ENCODE results near the gene NKX1-1. TPM values are rescaled to one million over a fixed set of nuclear protein-coding genes. Genes with fewer than 3 reads are reported as not detected.
"Not testable (repeated sequence)": the region's sequence is repeated elsewhere in the genome, so short reads cannot be mapped to it uniquely, and the experiment has no call there.

The NKX1-1 gene
- total RNA-seq, 2 donors from 2014 or later, result not detected

DNA sequence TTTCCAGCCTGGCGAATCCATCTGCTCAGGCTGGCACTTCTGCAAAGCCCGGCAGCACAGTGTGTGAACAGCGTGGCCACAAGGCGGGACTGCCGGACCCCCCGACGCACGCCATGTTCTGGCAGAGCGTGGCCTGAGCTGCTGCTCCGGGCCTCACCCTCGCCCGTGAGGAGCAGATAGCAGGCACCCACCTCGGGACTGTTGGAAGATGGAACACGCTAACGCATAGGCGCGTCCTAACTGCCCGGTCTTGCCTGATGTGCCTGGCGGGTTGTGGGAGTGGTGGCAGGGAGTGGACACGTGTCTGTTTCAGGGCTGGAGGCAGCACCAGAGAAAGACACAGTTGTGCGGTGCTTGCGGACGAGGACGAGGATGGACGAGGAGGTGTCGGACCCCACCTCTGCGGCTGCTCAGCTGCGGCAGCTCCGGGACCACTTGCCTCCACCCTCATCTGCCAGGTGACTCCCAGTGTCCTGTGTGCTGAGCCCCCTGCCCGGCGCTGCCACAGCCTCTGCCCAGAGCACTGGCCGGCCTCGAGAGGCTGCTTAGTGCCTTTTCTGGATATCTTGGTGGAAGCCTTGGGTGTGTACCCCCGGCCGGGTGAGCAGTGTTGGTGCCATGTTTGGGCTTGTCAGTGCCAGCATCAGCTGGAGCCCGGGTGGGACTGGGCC lies 31.1 kb downstream of the NKX1-1 start:
- Mint-ChIP-seq H3K27me3 (ENCODE audit: low read depth) (no peaks in the 10 kb centered on the region), H3K27ac (no peak overlapping the region), H3K36me3 (ENCODE audit: insufficient read depth in 2 of 2) (peaks cover 0 to 4% of the 10 kb centered on the region in 2 donors), H3K4me3 (no peak overlapping the region), H3K9me3 (no peaks in the 10 kb centered on the region), H3K4me1 (ENCODE audit: low read depth) (no peaks in the 10 kb centered on the region)
- no peak for ATAC-seq (replicated peaks in 1 of 2)
- no peak for DNase-seq

- Mint-ChIP-seq H3K4me3 (no peak overlapping the region), H3K4me1 (ENCODE audit: low read depth) (no peaks in the 10 kb centered on the region), H3K27ac (no peak overlapping the region), H3K36me3 (ENCODE audit: insufficient read depth in 2 of 2) (peaks cover 0 to 4% of the 10 kb centered on the region in 2 donors), H3K9me3 (no peaks in the 10 kb centered on the region), H3K27me3 (ENCODE audit: low read depth) (no peaks in the 10 kb centered on the region)
- DNase-seq (no peak), ATAC-seq (replicated peaks in 1 of 2) (no peak)
These were observed 31.6 kb downstream of the NKX1-1 start for GRCh38 chr4:1374706-1375045.

GRCh38 chr4:1373892-1374705 lies 32.1 kb downstream of the NKX1-1 start:
- Mint-ChIP-seq H3K27ac (no peak overlapping the region), H3K36me3 (ENCODE audit: insufficient read depth in 2 of 2) (peaks cover 0 to 4% of the 10 kb centered on the region in 2 donors), H3K27me3 (ENCODE audit: low read depth) (no peaks in the 10 kb centered on the region), H3K4me1 (ENCODE audit: low read depth) (no peaks in the 10 kb centered on the region), H3K9me3 (no peaks in the 10 kb centered on the region), H3K4me3 (no peak overlapping the region)
- DNase-seq (no peak), ATAC-seq (replicated peaks in 1 of 2) (no peak)

GRCh38 chr4:1372576-1372975 lies 33.7 kb downstream of the NKX1-1 start:
- not testable (repeated sequence) for H3K4me3 Mint-ChIP-seq; H3K4me1 Mint-ChIP-seq (ENCODE audit: low read depth); H3K36me3 Mint-ChIP-seq (ENCODE audit: insufficient read depth in 2 of 2)

DNA sequence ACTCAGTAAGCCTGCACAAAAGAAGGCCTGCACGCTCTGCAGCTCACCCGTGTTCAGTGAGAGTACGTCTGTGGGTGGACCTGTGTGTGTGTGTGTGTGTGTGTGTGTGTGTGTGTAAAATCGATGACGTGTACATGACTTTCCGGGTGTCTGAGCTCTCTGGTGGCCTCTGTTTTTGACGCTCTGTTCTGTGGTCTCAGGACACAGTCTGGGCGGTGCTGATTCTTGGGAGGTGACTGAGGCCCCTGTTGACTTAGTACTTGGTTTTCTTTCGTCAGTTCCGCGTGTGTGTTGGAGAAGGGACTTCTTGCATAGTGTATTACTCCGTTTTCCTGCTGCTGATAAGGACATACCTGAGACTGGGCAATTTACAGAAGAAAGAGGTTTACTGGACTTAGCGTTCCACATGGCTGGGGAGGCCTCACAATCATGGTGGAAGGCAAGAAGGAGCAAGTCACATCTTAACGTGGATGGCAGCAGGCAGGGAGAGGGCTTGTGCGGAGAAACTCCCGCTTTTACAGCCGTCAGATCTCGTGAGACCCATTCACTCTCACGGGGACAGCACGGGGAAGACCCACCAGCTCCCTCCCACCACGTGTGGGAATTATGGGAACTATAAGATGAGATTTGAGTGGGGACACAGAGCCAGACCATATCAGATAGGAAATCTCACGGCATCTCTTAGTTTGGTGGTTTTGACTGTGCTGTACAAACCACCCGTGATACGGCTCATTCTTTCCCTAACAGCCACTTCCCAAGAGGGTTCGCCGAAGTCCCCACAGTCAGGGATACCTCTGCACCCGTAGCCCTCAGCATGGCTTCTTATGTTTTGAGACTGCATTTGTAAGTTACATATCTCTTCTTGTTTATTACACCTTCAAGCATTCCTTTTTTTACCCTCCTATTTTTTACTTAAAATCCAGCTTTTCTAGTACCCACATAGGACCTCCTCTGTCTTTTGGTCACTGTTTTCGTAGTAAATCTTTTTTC lies 34.8 kb downstream of the NKX1-1 start:
- H3K27me3 Mint-ChIP-seq (ENCODE audit: low read depth), result no peaks in the 10 kb centered on the region
- H3K4me3 Mint-ChIP-seq, result no peak overlapping the region
- no peaks in the 10 kb centered on the region for H3K4me1 Mint-ChIP-seq (ENCODE audit: low read depth)
- DNase-seq (no peak), ATAC-seq (replicated peaks in 1 of 2) (no peak)
- no peak overlapping the region for H3K27ac Mint-ChIP-seq
- H3K9me3 Mint-ChIP-seq, result no peaks in the 10 kb centered on the region
- H3K36me3 Mint-ChIP-seq (ENCODE audit: insufficient read depth in 2 of 2), result peaks cover 0 to 4% of the 10 kb centered on the region in 2 donors

More at GRCh38 chr4:1372576-1372975, 33.7 kb downstream of the NKX1-1 start:
- not testable (repeated sequence) for H3K27me3 Mint-ChIP-seq (ENCODE audit: low read depth); ATAC-seq (replicated peaks in 1 of 2); DNase-seq; H3K9me3 Mint-ChIP-seq
- H3K27ac Mint-ChIP-seq, result peak overlapping the region; percentile 71

GRCh38 chr4:1370321-1371124 lies 35.7 kb downstream of the NKX1-1 start:
- H3K4me3 Mint-ChIP-seq, result no peak overlapping the region
- no peak overlapping the region for H3K27ac Mint-ChIP-seq
- H3K36me3 Mint-ChIP-seq (ENCODE audit: insufficient read depth in 2 of 2), result peaks cover 0 to 4% of the 10 kb centered on the region in 2 donors
- H3K27me3 Mint-ChIP-seq (ENCODE audit: low read depth), result no peaks in the 10 kb centered on the region
- DNase-seq (no peak), ATAC-seq (replicated peaks in 1 of 2) (no peak)
- H3K4me1 Mint-ChIP-seq (ENCODE audit: low read depth), result no peaks in the 10 kb centered on the region
- H3K9me3 Mint-ChIP-seq, result no peaks in the 10 kb centered on the region

- Mint-ChIP-seq H3K4me1 (ENCODE audit: low read depth) (no peaks in the 10 kb centered on the region), H3K27me3 (ENCODE audit: low read depth) (no peaks in the 10 kb centered on the region), H3K4me3 (no peak overlapping the region), H3K27ac (no peak overlapping the region), H3K36me3 (ENCODE audit: insufficient read depth in 2 of 2) (peaks cover 0 to 4% of the 10 kb centered on the region in 2 donors), H3K9me3 (no peaks in the 10 kb centered on the region)
- ATAC-seq (replicated peaks in 1 of 2), result no peak
- DNase-seq, result no peak
These were observed 36.7 kb downstream of the NKX1-1 start for GRCh38 chr4:1369479-1370079.

GRCh38 chr4:1369091-1369450 lies 37.2 kb downstream of the NKX1-1 start:
- no peaks in the 10 kb centered on the region for H3K27me3 Mint-ChIP-seq (ENCODE audit: low read depth)
- peaks cover 0 to 4% of the 10 kb centered on the region in 2 donors for H3K36me3 Mint-ChIP-seq (ENCODE audit: insufficient read depth in 2 of 2)
- H3K27ac Mint-ChIP-seq, result no peak overlapping the region
- no peaks in the 10 kb centered on the region for H3K9me3 Mint-ChIP-seq
- ATAC-seq (replicated peaks in 1 of 2), result no peak
- H3K4me3 Mint-ChIP-seq, result no peak overlapping the region
- DNase-seq, result no peak
- no peaks in the 10 kb centered on the region for H3K4me1 Mint-ChIP-seq (ENCODE audit: low read depth)

- H3K36me3 Mint-ChIP-seq (ENCODE audit: insufficient read depth in 2 of 2), result peaks cover 0 to 4% of the 10 kb centered on the region in 2 donors
- ATAC-seq (replicated peaks in 1 of 2), result no peak
- no peaks in the 10 kb centered on the region for H3K4me1 Mint-ChIP-seq (ENCODE audit: low read depth)
- no peaks in the 10 kb centered on the region for H3K9me3 Mint-ChIP-seq
- no peaks in the 10 kb centered on the region for H3K27me3 Mint-ChIP-seq (ENCODE audit: low read depth)
- no peak for DNase-seq
- H3K4me3 Mint-ChIP-seq, result no peak overlapping the region
- H3K27ac Mint-ChIP-seq, result no peak overlapping the region
These were observed 37.7 kb downstream of the NKX1-1 start for GRCh38 chr4:1368421-1369090.

- no peak for DNase-seq
- peaks cover 0 to 4% of the 10 kb centered on the region in 2 donors for H3K36me3 Mint-ChIP-seq (ENCODE audit: insufficient read depth in 2 of 2)
- H3K27ac Mint-ChIP-seq, result no peak overlapping the region
- H3K27me3 Mint-ChIP-seq (ENCODE audit: low read depth), result no peaks in the 10 kb centered on the region
- H3K9me3 Mint-ChIP-seq, result no peaks in the 10 kb centered on the region
- H3K4me1 Mint-ChIP-seq (ENCODE audit: low read depth), result no peaks in the 10 kb centered on the region
- no peak for ATAC-seq (replicated peaks in 1 of 2)
- H3K4me3 Mint-ChIP-seq, result no peak overlapping the region
These were observed 38.3 kb downstream of the NKX1-1 start for GRCh38 chr4:1367936-1368289.

DNA sequence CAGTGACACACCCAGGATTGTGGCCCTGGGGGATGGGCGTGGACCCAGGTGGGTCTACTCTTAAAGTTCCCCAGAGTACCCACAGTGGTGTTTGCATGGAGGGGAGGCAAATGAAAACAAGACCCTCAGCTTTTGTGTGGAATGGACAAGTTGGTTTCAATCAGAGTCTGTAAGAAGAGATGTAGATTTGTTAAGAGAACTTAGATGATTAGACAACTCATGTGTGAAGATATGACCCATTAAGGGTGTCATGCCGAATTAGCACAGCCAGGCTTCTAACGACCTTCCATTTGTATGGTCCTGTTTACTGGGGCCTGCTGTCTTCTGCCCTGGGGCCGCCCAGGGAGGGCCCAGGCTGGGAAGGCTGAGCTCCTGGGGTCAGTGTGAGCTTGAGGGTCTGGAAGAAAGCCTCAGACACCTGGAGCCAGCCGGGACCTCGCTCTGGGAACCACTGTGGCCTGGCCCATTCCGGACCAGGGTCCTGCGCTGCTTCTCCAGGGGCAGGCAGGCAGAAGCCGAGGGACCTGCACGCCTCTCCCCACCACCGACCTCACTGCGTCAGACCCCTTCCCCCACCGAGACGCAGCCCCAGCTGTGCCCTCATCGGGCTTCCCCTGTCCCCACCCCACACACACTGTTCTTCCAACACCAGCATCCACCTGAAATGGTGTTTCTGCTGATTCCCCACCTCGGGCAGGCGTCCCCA lies 38.9 kb downstream of the NKX1-1 start:
- H3K4me1 Mint-ChIP-seq (ENCODE audit: low read depth), result no peaks in the 10 kb centered on the region
- peaks cover 0 to 2% of the 10 kb centered on the region in 2 donors for H3K36me3 Mint-ChIP-seq (ENCODE audit: insufficient read depth in 2 of 2)
- H3K9me3 Mint-ChIP-seq, result no peaks in the 10 kb centered on the region
- H3K27me3 Mint-ChIP-seq (ENCODE audit: low read depth), result no peaks in the 10 kb centered on the region
- H3K4me3 Mint-ChIP-seq, result no peak overlapping the region
- ATAC-seq (replicated peaks in 1 of 2) (no peak), DNase-seq (no peak)
- H3K27ac Mint-ChIP-seq, result no peak overlapping the region
